Panc1 (cell line): Measurements from ENCODE around the gene VSX1. TPM values are rescaled to one million over a fixed set of nuclear protein-coding genes. Genes with fewer than 3 reads are reported as not detected.

Source experiments
- ATAC-seq: fragments of 200-7000 bp; cut with Tn5 transposase; 2 replicates; pipeline ENCODE4 v1.9.1; 2020; ENCODE audit warnings: mild to moderate bottlenecking, moderate library complexity
- BruUV-seq: library from RNA; stranded (reverse); fragments of 400-500 nt; replicated peaks from 2 replicates; lab custom pipeline; 2021; lab: Mats Ljungman, UMichigan
- CTCF ChIA-PET: fragments of 300-600 bp; sonication (Branson Sonifier 250); formaldehyde crosslinking; loops from one replicate; lab custom pipeline; 2022; ENCODE audit warnings: antibody characterized with exemption; lab: Charles Lee
- POLR2A ChIA-PET: fragments of 300-600 bp; sonication (Branson Sonifier 250); formaldehyde crosslinking; loops from one replicate; lab custom pipeline; 2022; ENCODE audit warnings: antibody characterized with exemption; lab: Charles Lee
- DNase-seq: peaks from one replicate; pipeline ENCODE4 v3.0.0-alpha.2; 2010; ENCODE audit warnings: low read depth, low spot score
- H3K27ac ChIP-seq: 2 replicates; pipeline ENCODE4 v1.5.1; 2011; ENCODE audit warnings: mild to moderate bottlenecking, low read length, inconsistent platforms
- H3K27me3 ChIP-seq: fragments of 200-500 bp; sonication (Bioruptor generic); 2 replicates; pipeline ENCODE4 v1.6.0; 2014; ENCODE audit warnings: low read length, inconsistent platforms; ENCODE audit not compliant: control insufficient read depth, insufficient read depth
- H3K36me3 ChIP-seq: fragments of 200-500 bp; sonication (Bioruptor generic); 2 replicates; pipeline ENCODE4 v1.5.1; 2014; ENCODE audit warnings: inconsistent platforms, mild to moderate bottlenecking, low read length, moderate library complexity; ENCODE audit not compliant: control insufficient read depth, insufficient read depth
- H3K4me1 ChIP-seq: 2 replicates; pipeline ENCODE4 v1.5.1; 2011; ENCODE audit warnings: inconsistent platforms, mild to moderate bottlenecking, low read length, moderate library complexity; ENCODE audit not compliant: control insufficient read depth, insufficient read depth
- H3K4me3 ChIP-seq, 2 experiments: 2 replicates each; pipeline ENCODE4 v1.5.1; 2011 to 2012; ENCODE audit warnings: low read depth in 2 of 2, low read length in 2 of 2, mild to moderate bottlenecking in 2 of 2, inconsistent platforms in 1 of 2, moderate library complexity in 1 of 2
- H3K9me3 ChIP-seq: fragments of 200-500 bp; sonication (Bioruptor generic); 2 replicates; pipeline ENCODE4 v1.5.1; 2014; ENCODE audit warnings: low read depth, mild to moderate bottlenecking, inconsistent platforms, low read length, moderate library complexity; ENCODE audit not compliant: control insufficient read depth, insufficient read depth
- POLR2AphosphoS5 ChIP-seq: IDR thresholded peaks from 2 replicates; pipeline ENCODE4 v1.6.1; 2012; ENCODE audit warnings: mild to moderate bottlenecking, low read depth, low read length, moderate library complexity
- SIN3A ChIP-seq: IDR thresholded peaks from 2 replicates; pipeline ENCODE4 v1.6.1; 2012; ENCODE audit warnings: low read depth, mild to moderate bottlenecking, low read length, moderate library complexity, borderline replicate concordance; ENCODE audit not compliant: insufficient read depth
- TCF7L2 ChIP-seq: IDR thresholded peaks from 2 replicates; pipeline ENCODE4 v1.6.1; 2011; ENCODE audit warnings: mild to moderate bottlenecking, low read depth, low read length, inconsistent platforms
- in situ Hi-C: cut with HindIII; loops from 2 replicates; pipeline ENCODE4 v1.10.0; 2016; ENCODE audit warnings: low sequenced_read_pairs, low pct_unique_long_range_greater_than_20kb
- intact Hi-C: fragments of 100-400 bp; cut with micrococcal nuclease; formaldehyde crosslinking; loops from one replicate; pipeline ENCODE4 v1.10.0; 2022; ENCODE audit not compliant: unreplicated experiment
- total RNA-seq: library from RNA; stranded (reverse); gene quantifications from one replicate; pipeline ENCODE4 v1.2.1, GENCODE V29; 2021; ENCODE audit not compliant: unreplicated experiment
- TF ChIP-seq, protein P1 (sequence below), 2 experiments: IDR thresholded peaks; 2 replicates each; pipeline ENCODE4 v1.6.1; 2011 to 2012; ENCODE audit warnings: low read depth in 2 of 2, control low read depth in 1 of 2, low read length in 1 of 2, mild to moderate bottlenecking in 1 of 2, moderate library complexity in 1 of 2; ENCODE audit not compliant: insufficient read depth in 1 of 2
- TF ChIP-seq, protein P2 (sequence below): fragments of 450-650 bp; IDR thresholded peaks from 2 replicates; pipeline ENCODE4 v1.5.1; 2017; ENCODE audit warnings: mild to moderate bottlenecking

Gene VSX1
- total RNA-seq, 1 experiment from 2014 or later: 0.21 TPM

DNA sequence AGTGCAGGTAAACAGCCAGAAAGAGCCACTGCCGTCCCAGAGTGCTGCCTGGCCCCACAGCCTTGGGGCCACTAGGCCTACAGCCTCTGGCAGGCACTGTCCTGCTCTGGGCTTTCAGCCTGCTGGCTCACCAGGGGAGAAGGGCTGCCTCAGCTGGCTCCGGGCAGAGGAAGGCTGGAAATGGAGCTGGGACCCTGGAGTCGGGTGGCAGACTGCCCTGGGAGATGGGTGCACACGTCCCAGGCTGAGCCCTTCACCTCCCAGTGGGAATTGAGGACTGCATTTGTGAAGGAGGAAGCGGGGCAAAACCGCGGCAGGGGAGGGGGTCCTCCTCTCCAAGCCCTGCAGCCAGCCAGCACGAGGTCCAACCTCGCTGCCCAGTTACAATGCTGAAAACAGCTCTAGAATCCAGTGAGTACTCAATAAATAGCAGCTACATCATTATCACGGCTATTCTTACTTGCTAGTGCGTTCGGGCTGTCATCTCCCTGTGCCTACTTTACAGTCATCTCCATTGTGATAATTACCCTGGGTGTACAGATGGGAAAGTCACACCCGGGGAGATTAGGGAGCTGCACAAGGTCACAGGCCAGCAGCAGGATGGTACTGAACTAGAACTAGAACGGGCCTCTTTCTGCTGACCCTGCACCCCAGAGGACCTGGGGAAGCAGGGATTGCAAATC lies 37.1 kb downstream of the VSX1 start:
- Histone ChIP-seq H3K4me1 (peaks cover 6% of the 10 kb centered on the region; the same call in 1 of the 2 replicates), H3K4me3 (no peak overlapping the region), H3K36me3 (no peaks in the 10 kb centered on the region), H3K27me3 (no peaks in the 10 kb centered on the region), H3K27ac (no peak overlapping the region), H3K9me3 (no peaks in the 10 kb centered on the region)
- in situ Hi-C loops: no loop called here
- intact Hi-C loops: no loop called here
- no peak for TF ChIP-seq SIN3A
- TF ChIP-seq, protein P1, sequence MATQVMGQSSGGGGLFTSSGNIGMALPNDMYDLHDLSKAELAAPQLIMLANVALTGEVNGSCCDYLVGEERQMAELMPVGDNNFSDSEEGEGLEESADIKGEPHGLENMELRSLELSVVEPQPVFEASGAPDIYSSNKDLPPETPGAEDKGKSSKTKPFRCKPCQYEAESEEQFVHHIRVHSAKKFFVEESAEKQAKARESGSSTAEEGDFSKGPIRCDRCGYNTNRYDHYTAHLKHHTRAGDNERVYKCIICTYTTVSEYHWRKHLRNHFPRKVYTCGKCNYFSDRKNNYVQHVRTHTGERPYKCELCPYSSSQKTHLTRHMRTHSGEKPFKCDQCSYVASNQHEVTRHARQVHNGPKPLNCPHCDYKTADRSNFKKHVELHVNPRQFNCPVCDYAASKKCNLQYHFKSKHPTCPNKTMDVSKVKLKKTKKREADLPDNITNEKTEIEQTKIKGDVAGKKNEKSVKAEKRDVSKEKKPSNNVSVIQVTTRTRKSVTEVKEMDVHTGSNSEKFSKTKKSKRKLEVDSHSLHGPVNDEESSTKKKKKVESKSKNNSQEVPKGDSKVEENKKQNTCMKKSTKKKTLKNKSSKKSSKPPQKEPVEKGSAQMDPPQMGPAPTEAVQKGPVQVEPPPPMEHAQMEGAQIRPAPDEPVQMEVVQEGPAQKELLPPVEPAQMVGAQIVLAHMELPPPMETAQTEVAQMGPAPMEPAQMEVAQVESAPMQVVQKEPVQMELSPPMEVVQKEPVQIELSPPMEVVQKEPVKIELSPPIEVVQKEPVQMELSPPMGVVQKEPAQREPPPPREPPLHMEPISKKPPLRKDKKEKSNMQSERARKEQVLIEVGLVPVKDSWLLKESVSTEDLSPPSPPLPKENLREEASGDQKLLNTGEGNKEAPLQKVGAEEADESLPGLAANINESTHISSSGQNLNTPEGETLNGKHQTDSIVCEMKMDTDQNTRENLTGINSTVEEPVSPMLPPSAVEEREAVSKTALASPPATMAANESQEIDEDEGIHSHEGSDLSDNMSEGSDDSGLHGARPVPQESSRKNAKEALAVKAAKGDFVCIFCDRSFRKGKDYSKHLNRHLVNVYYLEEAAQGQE (IDR thresholded peaks at IDR 0.05; ENCODE audit: insufficient read depth in 1 of 2, low read depth in 2 of 2, low read length in 1 of 2): no peak
- TF ChIP-seq, protein P2, sequence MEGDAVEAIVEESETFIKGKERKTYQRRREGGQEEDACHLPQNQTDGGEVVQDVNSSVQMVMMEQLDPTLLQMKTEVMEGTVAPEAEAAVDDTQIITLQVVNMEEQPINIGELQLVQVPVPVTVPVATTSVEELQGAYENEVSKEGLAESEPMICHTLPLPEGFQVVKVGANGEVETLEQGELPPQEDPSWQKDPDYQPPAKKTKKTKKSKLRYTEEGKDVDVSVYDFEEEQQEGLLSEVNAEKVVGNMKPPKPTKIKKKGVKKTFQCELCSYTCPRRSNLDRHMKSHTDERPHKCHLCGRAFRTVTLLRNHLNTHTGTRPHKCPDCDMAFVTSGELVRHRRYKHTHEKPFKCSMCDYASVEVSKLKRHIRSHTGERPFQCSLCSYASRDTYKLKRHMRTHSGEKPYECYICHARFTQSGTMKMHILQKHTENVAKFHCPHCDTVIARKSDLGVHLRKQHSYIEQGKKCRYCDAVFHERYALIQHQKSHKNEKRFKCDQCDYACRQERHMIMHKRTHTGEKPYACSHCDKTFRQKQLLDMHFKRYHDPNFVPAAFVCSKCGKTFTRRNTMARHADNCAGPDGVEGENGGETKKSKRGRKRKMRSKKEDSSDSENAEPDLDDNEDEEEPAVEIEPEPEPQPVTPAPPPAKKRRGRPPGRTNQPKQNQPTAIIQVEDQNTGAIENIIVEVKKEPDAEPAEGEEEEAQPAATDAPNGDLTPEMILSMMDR: no peak
- no peak for TF ChIP-seq TCF7L2
- TF ChIP-seq POLR2AphosphoS5: no peak
- CTCF ChIA-PET: no interaction called here
- no peak for ATAC-seq
- DNase-seq: no peak
- POLR2A ChIA-PET: no interaction called here
- no TSS peak for BruUV-seq

DNA sequence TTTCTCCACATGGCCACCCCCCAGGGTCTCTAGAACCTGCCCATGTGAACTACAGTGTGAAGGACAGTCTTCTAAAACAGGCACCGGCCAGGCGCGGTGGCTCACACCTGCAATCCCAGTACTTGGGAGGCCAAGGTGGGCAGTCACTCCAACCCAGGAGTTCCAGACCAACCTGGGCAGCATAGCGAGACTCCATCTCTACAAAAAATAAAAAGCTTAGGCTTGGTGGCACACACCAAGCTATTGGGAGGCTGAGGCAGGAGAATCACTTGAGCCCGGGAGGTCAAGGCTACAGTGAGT lies 37.7 kb downstream of the VSX1 start:
- CTCF ChIA-PET: no interaction called here
- Histone ChIP-seq H3K4me1 (peaks cover 12% of the 10 kb centered on the region; the same call in 1 of the 2 replicates), H3K36me3 (no peaks in the 10 kb centered on the region), H3K27ac (no peak overlapping the region), H3K9me3 (no peaks in the 10 kb centered on the region), H3K27me3 (no peaks in the 10 kb centered on the region), H3K4me3 (no peak overlapping the region)
- ATAC-seq (no peak), DNase-seq (no peak)
- POLR2A ChIA-PET: no interaction called here
- in situ Hi-C loops (no loop called here), intact Hi-C loops (no loop called here)
- TF ChIP-seq, protein P2: no peak
- BruUV-seq: no TSS peak
